ENCODE results near the gene URI1.

DNA sequence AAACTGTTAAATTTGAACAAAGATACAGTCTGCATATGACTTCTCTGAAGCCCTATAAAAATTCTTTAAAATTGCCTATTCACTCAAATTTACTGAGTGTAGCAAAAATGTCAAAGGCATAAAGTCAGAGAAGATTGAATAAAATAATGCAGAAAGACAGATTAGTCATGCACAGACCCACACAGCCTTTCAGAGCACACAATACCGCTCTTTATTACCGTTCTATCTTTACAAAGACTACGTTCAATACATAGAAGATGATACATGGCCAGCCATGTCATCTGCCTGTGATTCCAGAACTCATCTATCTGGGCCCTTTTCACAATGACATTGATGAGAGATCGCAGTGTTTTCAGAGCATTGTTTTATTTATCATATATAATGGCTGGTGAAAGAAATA is 107.2 kb downstream of the URI1 start:
- TF ChIP-seq POLR2A (IDR thresholded peaks at IDR 0.05; ENCODE audit: extremely low read depth, insufficient read length) = no peak
- TF ChIP-seq, protein P1, sequence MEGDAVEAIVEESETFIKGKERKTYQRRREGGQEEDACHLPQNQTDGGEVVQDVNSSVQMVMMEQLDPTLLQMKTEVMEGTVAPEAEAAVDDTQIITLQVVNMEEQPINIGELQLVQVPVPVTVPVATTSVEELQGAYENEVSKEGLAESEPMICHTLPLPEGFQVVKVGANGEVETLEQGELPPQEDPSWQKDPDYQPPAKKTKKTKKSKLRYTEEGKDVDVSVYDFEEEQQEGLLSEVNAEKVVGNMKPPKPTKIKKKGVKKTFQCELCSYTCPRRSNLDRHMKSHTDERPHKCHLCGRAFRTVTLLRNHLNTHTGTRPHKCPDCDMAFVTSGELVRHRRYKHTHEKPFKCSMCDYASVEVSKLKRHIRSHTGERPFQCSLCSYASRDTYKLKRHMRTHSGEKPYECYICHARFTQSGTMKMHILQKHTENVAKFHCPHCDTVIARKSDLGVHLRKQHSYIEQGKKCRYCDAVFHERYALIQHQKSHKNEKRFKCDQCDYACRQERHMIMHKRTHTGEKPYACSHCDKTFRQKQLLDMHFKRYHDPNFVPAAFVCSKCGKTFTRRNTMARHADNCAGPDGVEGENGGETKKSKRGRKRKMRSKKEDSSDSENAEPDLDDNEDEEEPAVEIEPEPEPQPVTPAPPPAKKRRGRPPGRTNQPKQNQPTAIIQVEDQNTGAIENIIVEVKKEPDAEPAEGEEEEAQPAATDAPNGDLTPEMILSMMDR (IDR thresholded peaks at IDR 0.05; ENCODE audit: low read depth, low read length) = no peak
- TF ChIP-seq, protein P2, sequence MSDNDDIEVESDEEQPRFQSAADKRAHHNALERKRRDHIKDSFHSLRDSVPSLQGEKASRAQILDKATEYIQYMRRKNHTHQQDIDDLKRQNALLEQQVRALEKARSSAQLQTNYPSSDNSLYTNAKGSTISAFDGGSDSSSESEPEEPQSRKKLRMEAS (IDR thresholded peaks at IDR 0.05; ENCODE audit: low read depth, low read length) = no peak
